ENCODE results near the gene INPP5B. TPM values are rescaled to one million over a fixed set of nuclear protein-coding genes. Genes with fewer than 3 reads are reported as not detected.

Gene INPP5B
- total RNA-seq, 1 experiment from 2014 or later, result 47.0 TPM

GRCh38 chr1:37831109-37831508 is 115.7 kb downstream of the INPP5B start:
- no peak overlapping the region for H3K4me2 ChIP-seq (ENCODE audit: low read depth, low read length, poor library complexity, severe bottlenecking)
- no peaks in the 10 kb centered on the region for H3K9me2 ChIP-seq (replicated peaks; ENCODE audit: insufficient read depth, low read length)
- H3K27ac ChIP-seq (ENCODE audit: low read length), result no peak overlapping the region
- no peaks in the 10 kb centered on the region for H3K27me3 ChIP-seq (ENCODE audit: low read length)
- H3K9ac ChIP-seq (ENCODE audit: low read length), result no peak overlapping the region
- H3K4me1 ChIP-seq (ENCODE audit: low read length), result no peaks in the 10 kb centered on the region
- H3K79me2 ChIP-seq (ENCODE audit: low read length), result peaks cover 12% of the 10 kb centered on the region; the same call in 1 of the 2 replicates
- no peak overlapping the region for H3K4me3 ChIP-seq (ENCODE audit: low read length)
- peaks cover 51% of the 10 kb centered on the region for H3K36me3 ChIP-seq (ENCODE audit: insufficient read depth, low read length)
- no peaks in the 10 kb centered on the region for H3K9me3 ChIP-seq (ENCODE audit: low read length)
- no peak for DNase-seq
- no peaks in the 10 kb centered on the region for H4K20me1 ChIP-seq (ENCODE audit: insufficient read depth, low read depth, low read length)
- H2AFZ ChIP-seq (ENCODE audit: low read length), result no peak overlapping the region

DNA sequence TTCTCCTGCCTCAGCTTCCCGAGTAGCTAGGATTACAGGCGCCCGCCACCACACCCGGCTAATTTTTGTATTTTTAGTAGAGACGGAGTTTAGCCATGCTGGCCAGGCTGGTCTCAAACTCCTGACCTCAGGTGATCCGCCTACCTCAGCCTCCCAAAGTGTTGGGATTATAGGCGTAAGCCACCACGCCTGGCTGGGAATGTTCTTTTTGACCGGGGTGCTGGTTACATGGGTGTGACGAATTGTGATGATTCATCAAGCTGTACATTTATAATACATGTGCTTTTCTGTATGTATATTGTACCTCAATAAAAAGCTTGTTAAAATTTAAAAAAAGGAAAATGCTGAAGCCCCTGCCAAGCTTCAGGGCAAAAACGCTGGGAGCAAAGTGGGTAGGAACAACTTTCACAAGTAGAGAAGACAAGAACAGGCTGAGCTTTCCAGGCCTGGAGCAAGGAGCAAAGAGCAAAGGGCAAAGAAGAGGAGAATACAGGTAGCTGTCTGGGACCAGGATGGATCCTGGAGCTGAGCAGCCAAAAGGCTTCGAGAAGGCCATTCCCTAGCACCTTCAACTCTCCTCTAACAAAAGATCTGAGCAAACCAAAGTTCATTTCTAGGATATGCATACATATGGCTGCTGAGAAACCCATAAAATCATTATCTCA is 118.3 kb downstream of the INPP5B start:
- H3K4me1 ChIP-seq (ENCODE audit: low read length), result no peaks in the 10 kb centered on the region
- H3K4me2 ChIP-seq (ENCODE audit: low read depth, low read length, poor library complexity, severe bottlenecking), result no peak overlapping the region
- H3K36me3 ChIP-seq (ENCODE audit: insufficient read depth, low read length), result peaks cover 38% of the 10 kb centered on the region
- no peak overlapping the region for H2AFZ ChIP-seq (ENCODE audit: low read length)
- H3K4me3 ChIP-seq (ENCODE audit: low read length), result no peak overlapping the region
- H3K9me3 ChIP-seq (ENCODE audit: low read length), result no peaks in the 10 kb centered on the region
- H3K27ac ChIP-seq (ENCODE audit: low read length), result no peak overlapping the region
- H3K9ac ChIP-seq (ENCODE audit: low read length), result no peak overlapping the region
- H4K20me1 ChIP-seq (ENCODE audit: insufficient read depth, low read depth, low read length), result no peaks in the 10 kb centered on the region
- no peaks in the 10 kb centered on the region for H3K27me3 ChIP-seq (ENCODE audit: low read length)
- DNase-seq, result no peak
- no peaks in the 10 kb centered on the region for H3K9me2 ChIP-seq (replicated peaks; ENCODE audit: insufficient read depth, low read length)
- peaks cover 6% of the 10 kb centered on the region; the same call in 1 of the 2 replicates for H3K79me2 ChIP-seq (ENCODE audit: low read length)

DNA sequence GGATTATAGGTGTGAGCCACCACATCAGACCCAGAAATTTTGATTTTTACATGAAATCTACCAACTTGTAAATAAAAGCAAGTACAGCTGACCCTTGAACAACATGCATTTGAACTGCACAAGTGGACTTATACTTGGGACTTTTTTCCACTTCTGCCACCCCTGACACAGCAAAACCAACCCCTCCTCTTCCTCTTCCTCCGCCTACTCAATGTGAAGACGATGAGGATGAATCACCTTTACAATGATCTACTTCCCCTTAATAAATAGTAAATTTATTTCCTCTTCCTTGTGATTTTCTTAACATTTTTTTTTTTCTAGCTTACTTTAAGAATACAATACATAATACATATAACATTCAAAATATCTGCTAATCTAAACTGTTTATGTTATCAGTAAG is 121.3 kb downstream of the INPP5B start:
- Histone ChIP-seq H3K4me2 (ENCODE audit: low read depth, low read length, poor library complexity, severe bottlenecking) (no peak overlapping the region), H3K9ac (ENCODE audit: low read length) (no peak overlapping the region), H3K4me3 (ENCODE audit: low read length) (no peak overlapping the region), H3K9me3 (ENCODE audit: low read length) (no peaks in the 10 kb centered on the region), H4K20me1 (ENCODE audit: insufficient read depth, low read depth, low read length) (no peaks in the 10 kb centered on the region), H3K27ac (ENCODE audit: low read length) (no peak overlapping the region), H3K27me3 (ENCODE audit: low read length) (no peaks in the 10 kb centered on the region), H3K79me2 (ENCODE audit: low read length) (peaks cover 3% of the 10 kb centered on the region; the same call in 1 of the 2 replicates), H3K36me3 (ENCODE audit: insufficient read depth, low read length) (peaks cover 27% of the 10 kb centered on the region), H3K4me1 (ENCODE audit: low read length) (peaks cover 1% of the 10 kb centered on the region), H3K9me2 (replicated peaks; ENCODE audit: insufficient read depth, low read length) (no peaks in the 10 kb centered on the region), H2AFZ (ENCODE audit: low read length) (no peak overlapping the region)
- DNase-seq, result no peak

DNA sequence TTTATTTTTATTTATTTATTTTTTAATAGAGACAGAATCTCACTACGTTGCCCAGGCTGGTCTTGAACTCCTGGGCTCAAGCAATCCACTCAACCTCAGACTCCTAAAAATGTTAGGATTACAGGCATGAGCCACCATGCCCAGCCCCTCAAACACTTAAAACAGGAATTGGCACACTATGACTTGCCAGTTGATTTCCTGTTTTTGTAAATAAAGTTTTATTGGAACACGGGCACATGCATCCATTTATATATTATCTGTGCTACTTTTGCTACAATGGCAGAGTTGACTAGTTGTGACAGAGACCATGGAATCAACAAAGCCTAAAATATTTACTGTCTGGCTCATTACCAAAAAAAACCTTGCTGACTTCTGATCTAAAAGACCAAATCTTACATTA is 122.9 kb downstream of the INPP5B start:
- no peaks in the 10 kb centered on the region for H3K9me3 ChIP-seq (ENCODE audit: low read length)
- H3K27ac ChIP-seq (ENCODE audit: low read length), result no peak overlapping the region
- no peaks in the 10 kb centered on the region for H3K27me3 ChIP-seq (ENCODE audit: low read length)
- H3K4me1 ChIP-seq (ENCODE audit: low read length), result peaks cover 12% of the 10 kb centered on the region
- no peaks in the 10 kb centered on the region for H3K9me2 ChIP-seq (replicated peaks; ENCODE audit: insufficient read depth, low read length)
- H3K79me2 ChIP-seq (ENCODE audit: low read length), result peaks cover 6% of the 10 kb centered on the region; the same call in 1 of the 2 replicates
- no peak overlapping the region for H2AFZ ChIP-seq (ENCODE audit: low read length)
- H4K20me1 ChIP-seq (ENCODE audit: insufficient read depth, low read depth, low read length), result no peaks in the 10 kb centered on the region
- no peak overlapping the region for H3K4me3 ChIP-seq (ENCODE audit: low read length)
- no peak overlapping the region for H3K9ac ChIP-seq (ENCODE audit: low read length)
- H3K4me2 ChIP-seq (ENCODE audit: low read depth, low read length, poor library complexity, severe bottlenecking), result no peak overlapping the region
- H3K36me3 ChIP-seq (ENCODE audit: insufficient read depth, low read length), result peaks cover 18% of the 10 kb centered on the region
- DNase-seq, result no peak

DNA sequence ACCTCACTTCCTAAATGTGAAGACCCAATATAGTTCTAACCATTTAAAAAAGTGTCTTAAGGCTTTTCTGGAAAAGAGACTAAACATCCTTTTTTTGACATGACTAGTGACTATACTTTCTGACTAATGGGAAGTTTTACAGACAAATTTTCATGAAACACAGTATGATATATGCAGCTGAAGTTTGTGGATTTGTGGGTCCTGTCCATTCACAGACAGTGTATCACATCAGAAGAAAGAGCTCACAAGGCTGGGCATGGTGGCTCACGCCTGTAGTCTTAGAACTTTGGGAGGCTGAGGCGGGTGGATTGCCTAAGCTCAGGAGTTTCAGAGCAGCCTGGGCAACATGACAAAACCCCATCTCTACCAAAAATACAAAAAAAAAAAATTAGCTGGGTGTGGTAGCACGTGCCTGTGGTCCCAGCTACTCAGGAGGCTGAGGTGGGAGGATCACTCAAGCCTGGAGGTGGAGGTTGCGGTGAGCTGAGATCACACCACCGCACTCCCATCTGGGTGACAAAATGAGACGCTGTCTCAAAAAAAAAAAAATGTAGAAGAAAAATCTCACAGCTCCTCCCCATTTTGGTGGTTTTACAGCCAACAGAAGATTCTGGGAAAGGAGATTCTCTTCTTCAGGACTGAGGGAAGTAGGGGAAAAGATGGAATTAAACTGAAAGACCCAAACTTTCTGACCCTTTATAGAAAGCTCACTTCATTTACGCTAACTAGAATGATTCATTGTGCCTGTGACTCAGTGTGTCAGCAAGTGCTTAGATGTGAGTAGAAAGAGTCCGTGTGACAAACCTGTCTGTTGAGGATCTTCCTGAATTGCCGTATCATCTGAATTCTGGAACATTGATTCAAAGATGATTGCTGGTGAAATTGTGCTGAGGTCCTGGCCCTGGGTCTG is 123.7 kb downstream of the INPP5B start:
- Histone ChIP-seq H2AFZ (ENCODE audit: low read length) (no peak overlapping the region), H3K79me2 (ENCODE audit: low read length) (peaks cover 5% of the 10 kb centered on the region; the same call in 1 of the 2 replicates)

DNA sequence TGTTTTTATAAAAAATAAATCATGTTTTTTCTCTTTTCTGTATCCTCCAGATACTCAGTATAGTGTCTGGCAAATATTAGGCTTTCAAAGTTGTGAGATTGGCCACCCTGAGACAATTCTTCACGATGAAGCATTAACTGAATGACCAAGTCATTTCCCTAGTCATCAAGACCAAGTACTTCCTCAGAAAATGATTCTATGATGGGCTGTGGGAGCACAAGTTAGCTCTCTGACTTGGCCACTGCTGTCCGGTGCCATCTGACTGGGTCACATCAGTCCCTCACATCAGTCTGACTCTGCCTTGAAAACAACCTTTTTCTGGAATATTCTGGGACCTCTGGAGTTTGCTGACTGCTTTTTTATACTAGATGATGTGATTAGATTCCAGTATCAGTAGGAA is 125.4 kb downstream of the INPP5B start:
- Histone ChIP-seq H3K9me3 (ENCODE audit: low read length) (no peaks in the 10 kb centered on the region), H3K79me2 (ENCODE audit: low read length) (peaks cover 5% of the 10 kb centered on the region), H3K4me3 (ENCODE audit: low read length) (no peak overlapping the region), H3K36me3 (ENCODE audit: insufficient read depth, low read length) (peaks cover 16% of the 10 kb centered on the region), H3K27me3 (ENCODE audit: low read length) (no peaks in the 10 kb centered on the region), H3K9me2 (replicated peaks; ENCODE audit: insufficient read depth, low read length) (no peaks in the 10 kb centered on the region), H4K20me1 (ENCODE audit: insufficient read depth, low read depth, low read length) (no peaks in the 10 kb centered on the region), H3K4me2 (ENCODE audit: low read depth, low read length, poor library complexity, severe bottlenecking) (no peak overlapping the region), H3K4me1 (ENCODE audit: low read length) (peaks cover 12% of the 10 kb centered on the region), H3K27ac (ENCODE audit: low read length) (no peak overlapping the region), H3K9ac (ENCODE audit: low read length) (no peak overlapping the region), H2AFZ (ENCODE audit: low read length) (no peak overlapping the region)
- DNase-seq, result no peak

More for the DNA sequence above, 123.7 kb downstream of the INPP5B start:
- Histone ChIP-seq H4K20me1 (ENCODE audit: insufficient read depth, low read depth, low read length) (no peaks in the 10 kb centered on the region), H3K4me3 (ENCODE audit: low read length) (no peak overlapping the region), H3K4me1 (ENCODE audit: low read length) (peaks cover 12% of the 10 kb centered on the region), H3K9me3 (ENCODE audit: low read length) (no peaks in the 10 kb centered on the region), H3K4me2 (ENCODE audit: low read depth, low read length, poor library complexity, severe bottlenecking) (no peak overlapping the region), H3K27ac (ENCODE audit: low read length) (no peak overlapping the region), H3K27me3 (ENCODE audit: low read length) (no peaks in the 10 kb centered on the region), H3K9ac (ENCODE audit: low read length) (no peak overlapping the region), H3K9me2 (replicated peaks; ENCODE audit: insufficient read depth, low read length) (no peaks in the 10 kb centered on the region), H3K36me3 (ENCODE audit: insufficient read depth, low read length) (peaks cover 13% of the 10 kb centered on the region)
- DNase-seq, result no peak

DNA sequence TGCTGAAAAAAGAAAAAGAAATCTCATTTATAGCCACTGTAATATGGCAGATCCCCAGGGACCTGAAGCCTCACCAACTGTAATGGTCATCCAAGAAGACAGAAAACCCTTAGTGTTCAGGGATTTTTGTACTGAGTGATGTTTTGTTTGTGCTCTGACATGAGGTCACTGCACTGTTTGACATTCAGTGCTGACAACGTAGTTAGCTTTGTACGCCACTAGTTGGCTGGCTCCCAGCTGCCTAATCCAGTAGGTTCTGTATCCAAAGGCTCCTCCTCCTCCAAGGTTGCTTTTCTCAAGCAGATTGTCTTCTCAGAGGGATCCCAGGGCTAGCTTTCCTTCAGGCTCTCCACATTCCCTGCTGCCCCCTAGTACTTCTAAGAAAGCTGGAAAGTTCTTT is 129.4 kb downstream of the INPP5B start:
- Histone ChIP-seq H3K9me3 (ENCODE audit: low read length) (no peaks in the 10 kb centered on the region), H3K4me3 (ENCODE audit: low read length) (no peak overlapping the region), H3K79me2 (ENCODE audit: low read length) (peaks cover 14% of the 10 kb centered on the region), H3K27me3 (ENCODE audit: low read length) (no peaks in the 10 kb centered on the region), H3K4me2 (ENCODE audit: low read depth, low read length, poor library complexity, severe bottlenecking) (no peak overlapping the region), H3K36me3 (ENCODE audit: insufficient read depth, low read length) (peaks cover 16% of the 10 kb centered on the region), H4K20me1 (ENCODE audit: insufficient read depth, low read depth, low read length) (no peaks in the 10 kb centered on the region), H3K9ac (ENCODE audit: low read length) (no peak overlapping the region), H3K27ac (ENCODE audit: low read length) (no peak overlapping the region), H2AFZ (ENCODE audit: low read length) (no peak overlapping the region), H3K9me2 (replicated peaks; ENCODE audit: insufficient read depth, low read length) (no peaks in the 10 kb centered on the region), H3K4me1 (ENCODE audit: low read length) (peaks cover 12% of the 10 kb centered on the region)
- DNase-seq, result no peak

- peaks cover 6% of the 10 kb centered on the region; the same call in 1 of the 2 replicates for H3K36me3 ChIP-seq (ENCODE audit: insufficient read depth, low read length)
Measured at GRCh38 chr1:37814252-37814651, 132.6 kb downstream of the INPP5B start.

More at GRCh38 chr1:37814252-37814651, 132.6 kb downstream of the INPP5B start:
- no peaks in the 10 kb centered on the region for H3K9me3 ChIP-seq (ENCODE audit: low read length)
- H3K9ac ChIP-seq (ENCODE audit: low read length), result no peak overlapping the region
- no peak overlapping the region for H3K27ac ChIP-seq (ENCODE audit: low read length)
- H2AFZ ChIP-seq (ENCODE audit: low read length), result no peak overlapping the region
- H3K9me2 ChIP-seq (replicated peaks; ENCODE audit: insufficient read depth, low read length), result no peaks in the 10 kb centered on the region
- no peak overlapping the region for H3K4me3 ChIP-seq (ENCODE audit: low read length)
- no peak for DNase-seq
- H3K27me3 ChIP-seq (ENCODE audit: low read length), result no peaks in the 10 kb centered on the region
- H3K4me1 ChIP-seq (ENCODE audit: low read length), result peaks cover 26% of the 10 kb centered on the region
- H3K4me2 ChIP-seq (ENCODE audit: low read depth, low read length, poor library complexity, severe bottlenecking), result no peak overlapping the region
- peaks cover 31% of the 10 kb centered on the region for H3K79me2 ChIP-seq (ENCODE audit: low read length)
- H4K20me1 ChIP-seq (ENCODE audit: insufficient read depth, low read depth, low read length), result no peaks in the 10 kb centered on the region
